GM18519 (cell line): ENCODE data around the gene GPS1.
"Not testable (repeated sequence)": the region's sequence is repeated elsewhere in the genome, so short reads cannot be mapped to it uniquely, and the experiment has no call there.

ENCODE experiments used
- ATAC-seq: cut with Tn5 transposase; IDR thresholded peaks from one replicate; pipeline ENCODE4 v1.9.1; 2021; ENCODE audit warnings: mild to moderate bottlenecking, moderate library complexity; ENCODE audit not compliant: unreplicated experiment, low FRiP score

Gene GPS1

GRCh38 chr17:82025401-82026107 is 26.1 kb upstream of the GPS1 start:
- ATAC-seq = no peak

GRCh38 chr17:82028246-82028645 is 23.5 kb upstream of the GPS1 start:
- ATAC-seq = no peak

GRCh38 chr17:82028966-82029365 is 22.7 kb upstream of the GPS1 start:
- ATAC-seq = no peak

- ATAC-seq = no peak
These were observed 22.3 kb upstream of the GPS1 start for GRCh38 chr17:82029391-82029790.

- ATAC-seq = no peak
These were observed 21.7 kb upstream of the GPS1 start for GRCh38 chr17:82029990-82030469.

GRCh38 chr17:82030470-82031302 is 21.0 kb upstream of the GPS1 start:
- ATAC-seq = no peak

GRCh38 chr17:82031303-82031884 is 20.3 kb upstream of the GPS1 start, which contains the start of gene RAC3:
Gene RAC3, plus strand, starts transcription at chr17:82031678. Its CDS starts 84 bp downstream, at chr17:82031762.
- no peak for ATAC-seq

GRCh38 chr17:82031885-82032627 is 19.6 kb upstream of the GPS1 start:
- ATAC-seq = no peak

- ATAC-seq = no peak
These were observed 18.2 kb upstream of the GPS1 start for GRCh38 chr17:82033359-82034085.

- no peak for ATAC-seq
These were observed 17.2 kb upstream of the GPS1 start for GRCh38 chr17:82034371-82035011.

GRCh38 chr17:82035488-82035887 is 16.2 kb upstream of the GPS1 start:
- no peak for ATAC-seq

- ATAC-seq = no peak
These were observed 15.6 kb upstream of the GPS1 start for GRCh38 chr17:82035956-82036633.

- ATAC-seq = no peak
These were observed 15.0 kb upstream of the GPS1 start for GRCh38 chr17:82036634-82037091.

- peak; percentile 65 for ATAC-seq
These were observed 14.4 kb upstream of the GPS1 start, which contains the start of gene DCXR for GRCh38 chr17:82037092-82037888. Gene DCXR, minus strand, starts transcription at chr17:82037697. Its CDS starts 15 bp downstream, at chr17:82037682.

- ATAC-seq = no peak
These were observed 13.9 kb upstream of the GPS1 start for GRCh38 chr17:82037889-82038195.

GRCh38 chr17:82038796-82039409 is 12.8 kb upstream of the GPS1 start:
- ATAC-seq = not testable (repeated sequence)

- ATAC-seq = no peak
These were observed 11.9 kb upstream of the GPS1 start for GRCh38 chr17:82039695-82040299.
